ENCODE data around the gene ZNF423.

GRCh38 chr16:49799172-49799571 is 56.7 kb downstream of the ZNF423 start:
- TF ChIP-seq CTCF (IDR thresholded peaks at IDR 0.05) (no peak), POLR2A (IDR thresholded peaks at IDR 0.05) (no peak)

Measured in lower leg skin (tissue), 3 donors.